B cell (primary cell): ENCODE results near the gene MBD6. TPM values are rescaled to one million over a fixed set of nuclear protein-coding genes. Genes with fewer than 3 reads are reported as not detected.

ENCODE experiments used
- ATAC-seq: fragments of 200-7000 bp; cut with Tn5 transposase; one replicate; pipeline ENCODE4 v1.10.0; 2021; ENCODE audit warnings: low read depth, mild to moderate bottlenecking, moderate number of reproducible peaks, moderate library complexity
- CTCF ChIA-PET: fragments of 350-600 bp; sonication (Branson Sonifier 250); formaldehyde crosslinking; loops from one replicate; lab custom pipeline; 2021; ENCODE audit warnings: antibody characterized with exemption, inconsistent platforms; lab: Charles Lee
- POLR2A ChIA-PET: fragments of 350-600 bp; sonication (Branson Sonifier 250); formaldehyde crosslinking; loops from one replicate; lab custom pipeline; 2021; ENCODE audit warnings: antibody characterized with exemption; lab: Charles Lee
- DNase-seq: peaks from one replicate; pipeline ENCODE4 v3.0.0; 2013
- H2AFZ ChIP-seq: 2 replicates; pipeline ENCODE4 v1.6.1; 2012; ENCODE audit warnings: mild to moderate bottlenecking, low read depth, low read length; ENCODE audit not compliant: insufficient read depth, poor library complexity, severe bottlenecking
- H3K27ac ChIP-seq, 2 donors: 1 replicate in 1 of 2; 2 replicates in 1 of 2; pipeline ENCODE4 v1.5.1; 2012 to 2013; ENCODE audit warnings: low read length in 2 of 2, mild to moderate bottlenecking in 2 of 2, moderate library complexity in 1 of 2
- H3K27me3 ChIP-seq, 4 experiments: fragments of 200-600 bp in 1 of 4; sonication (generic) in 1 of 4; replicated peaks in 1 of 4; 1 replicate in 2 of 4; 2 replicates in 2 of 4; pipeline versions ENCODE4 v1.6.1 to v1.7.0; 2013 to 2016; ENCODE audit warnings: low read length in 3 of 4, mild to moderate bottlenecking in 2 of 4, mixed read lengths in 1 of 4, moderate library complexity in 1 of 4; ENCODE audit not compliant: insufficient read depth in 4 of 4, control insufficient read depth in 3 of 4; ENCODE audit errors: control extremely low read depth in 1 of 4
- H3K36me3 ChIP-seq, 2 experiments: replicated peaks in 1 of 2; 1 replicate in 1 of 2; 2 replicates in 1 of 2; pipeline versions ENCODE4 v1.6.1 to v1.7.1; 2013; ENCODE audit warnings: low read length in 1 of 2; ENCODE audit not compliant: insufficient read depth in 2 of 2, control insufficient read depth in 1 of 2; ENCODE audit errors: control extremely low read depth in 1 of 2, extremely low read depth in 1 of 2
- H3K4me1 ChIP-seq, 2 donors: fragments of 200-600 bp in 1 of 2; sonication (generic) in 1 of 2; 1 replicate in 1 of 2; 2 replicates in 1 of 2; pipeline versions ENCODE4 v1.5.1 to v1.6.1; 2013 to 2017; ENCODE audit warnings: low read length in 2 of 2; ENCODE audit not compliant: control insufficient read depth in 2 of 2, insufficient read depth in 2 of 2
- H3K4me2 ChIP-seq: replicated peaks from 2 replicates; pipeline ENCODE3; 2012; ENCODE audit warnings: mild to moderate bottlenecking, low read depth, low read length; ENCODE audit not compliant: poor library complexity, severe bottlenecking
- H3K4me3 ChIP-seq, 5 experiments: fragments of 200-600 bp in 1 of 5; sonication (generic) in 1 of 5; 1 replicate in 3 of 5; 2 replicates in 2 of 5; pipeline versions ENCODE4 v1.5.1 to v1.7.0; 2011 to 2016; ENCODE audit warnings: low read length in 4 of 5, mild to moderate bottlenecking in 4 of 5, low read depth in 2 of 5, control low read depth in 1 of 5, moderate library complexity in 1 of 5; ENCODE audit not compliant: insufficient read depth in 1 of 5; ENCODE audit errors: control extremely low read depth in 1 of 5, extremely low read depth in 1 of 5
- H3K79me2 ChIP-seq: fragments of 200-600 bp; sonication (generic); one replicate; pipeline ENCODE4 v1.6.0; 2016; ENCODE audit warnings: low read length; ENCODE audit not compliant: control insufficient read depth, insufficient read depth
- H3K9ac ChIP-seq: fragments of 200-600 bp; sonication (generic); 2 replicates; pipeline ENCODE4 v1.6.1; 2017; ENCODE audit warnings: mild to moderate bottlenecking, low read length, moderate library complexity
- H3K9me3 ChIP-seq, 3 donors: one replicate each; pipeline versions ENCODE4 v1.6.1 to v1.7.1; 2013; ENCODE audit warnings: low read length in 2 of 3; ENCODE audit not compliant: control insufficient read depth in 2 of 3, insufficient read depth in 1 of 3; ENCODE audit errors: control extremely low read depth in 1 of 3
- H4K20me1 ChIP-seq: 2 replicates; pipeline ENCODE4 v1.6.0; 2012; ENCODE audit warnings: mild to moderate bottlenecking, low read length; ENCODE audit not compliant: insufficient read depth, control insufficient read depth, poor library complexity, severe bottlenecking
- H3K27ac Mint-ChIP-seq: one replicate; pipeline ENCODE4 v1.8.0; 2021; ENCODE audit warnings: mixed read lengths
- H3K27me3 Mint-ChIP-seq: one replicate; pipeline ENCODE4 v1.8.0; 2021; ENCODE audit warnings: mixed read lengths
- H3K4me1 Mint-ChIP-seq: one replicate; pipeline ENCODE4 v1.8.0; 2021; ENCODE audit warnings: mixed read lengths
- H3K4me3 Mint-ChIP-seq: one replicate; pipeline ENCODE4 v1.8.0; 2021; ENCODE audit warnings: mixed read lengths
- H3K9me3 Mint-ChIP-seq: one replicate; pipeline ENCODE4 v1.8.0; 2022; ENCODE audit warnings: mixed read lengths; ENCODE audit not compliant: insufficient read depth
- EZH2 ChIP-seq: IDR thresholded peaks from 2 replicates; pipeline ENCODE4 v1.6.1; 2012; ENCODE audit warnings: borderline replicate concordance, low read depth, mild to moderate bottlenecking, moderate library complexity, low read length; ENCODE audit not compliant: insufficient read depth, poor library complexity, severe bottlenecking
- WGBS: methylation state at CpG from one replicate; pipeline ENCODE4 v1.1.5; 2013; ENCODE audit warnings: missing lambda C conversion rate; ENCODE audit not compliant: insufficient coverage; 5-methylcytosine and 5-hydroxymethylcytosine counted together
- intact Hi-C: fragments of 100-400 bp; cut with micrococcal nuclease; formaldehyde crosslinking; loops from one replicate; pipeline ENCODE4 v1.10.0; 2022
- polyA plus RNA-seq: library from polyadenylated mRNA; depleted of rRNA; stranded (reverse); fragments of >200 nt; gene quantifications from 2 replicates; pipeline ENCODE4 v1.2.3, GENCODE V29; 2012
- total RNA-seq, 2 donors: library from RNA; stranded (reverse); fragments of 120-200 nt in 1 of 2; gene quantifications; 1 replicate in 1 of 2; 2 replicates in 1 of 2; pipeline versions ENCODE4 v1.2.3 to v1.2.4, GENCODE V29; 2013 to 2022
- TF ChIP-seq, protein P1 (sequence below): fragments of 200-600 bp; IDR thresholded peaks from one replicate; pipeline ENCODE4 v1.8.0; 2022; ENCODE audit warnings: antibody characterized with exemption, mild to moderate bottlenecking

The MBD6 gene
- total and polyA plus RNA-seq, 2 donors (not counting 1 experiment from before 2014, with no cell fraction given) = 39.4 to 121 TPM

DNA sequence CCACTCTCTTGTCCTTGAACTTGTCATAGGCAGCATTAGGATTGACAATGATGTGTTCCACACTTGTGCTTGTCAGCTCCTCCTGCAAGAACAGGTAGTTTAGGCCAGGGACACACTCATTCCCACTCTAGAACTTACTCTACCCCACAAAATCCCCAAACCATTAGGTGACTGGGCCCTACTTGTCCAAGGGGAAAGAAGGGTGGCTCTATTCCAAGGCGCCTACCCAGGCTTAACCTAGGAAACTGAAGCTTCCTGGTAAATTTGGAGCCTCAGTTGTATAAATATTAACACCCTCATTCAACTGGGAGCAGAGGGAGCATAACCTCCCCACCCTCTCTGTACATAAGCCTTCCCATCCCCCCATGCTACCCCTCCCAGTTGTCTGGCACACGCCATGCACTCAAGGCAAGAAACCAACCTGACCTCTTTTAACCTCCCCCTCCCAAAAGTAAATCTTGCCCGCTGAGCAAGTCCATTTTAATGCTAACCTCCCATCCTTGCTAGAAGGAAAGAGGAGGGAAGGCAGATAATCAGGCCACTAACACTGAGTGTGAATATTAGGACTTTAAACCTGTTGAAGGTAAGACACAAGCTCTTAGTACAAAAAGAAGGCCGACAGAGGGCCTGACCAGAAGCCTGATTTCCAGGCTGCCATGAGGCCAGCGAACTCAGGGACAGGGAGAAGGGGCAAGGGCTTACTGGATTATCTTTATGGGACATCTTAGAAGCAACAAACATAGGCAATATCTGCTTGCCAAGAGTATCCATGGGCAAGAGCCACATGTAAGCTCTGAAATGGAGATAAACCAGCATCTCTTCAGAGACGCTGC, 13.4 kb downstream of the MBD6 start:
- CTCF ChIA-PET = interaction anchor here (1.5 kb wide), 1 partner anchor 11 kb away, joined by 4 read pairs; no protein-coding TSS in a partner anchor
- no peak overlapping the region for H3K4me2 ChIP-seq

DNA sequence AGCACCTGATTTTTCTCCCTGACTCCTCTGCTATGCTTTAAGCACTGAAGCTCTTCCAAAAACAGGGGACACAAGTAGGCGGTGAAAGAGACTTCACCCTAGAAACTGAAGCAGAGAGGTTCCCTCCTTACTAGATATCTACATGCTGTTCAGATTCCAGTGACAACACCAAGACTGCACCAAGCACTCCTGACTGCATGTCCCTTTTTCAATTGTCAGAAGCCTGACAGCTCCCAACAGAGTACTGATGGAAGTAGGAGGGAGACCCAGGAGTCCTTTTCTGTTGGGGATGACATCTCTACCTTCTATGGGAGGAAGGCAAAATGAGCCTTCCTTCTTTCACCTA, 13.9 kb downstream of the MBD6 start:
- POLR2A ChIA-PET = no interaction called here

More for the DNA sequence above, 13.4 kb downstream of the MBD6 start:
- no peak for ATAC-seq
- TF ChIP-seq EZH2 = no peak
- TF ChIP-seq, protein P1, sequence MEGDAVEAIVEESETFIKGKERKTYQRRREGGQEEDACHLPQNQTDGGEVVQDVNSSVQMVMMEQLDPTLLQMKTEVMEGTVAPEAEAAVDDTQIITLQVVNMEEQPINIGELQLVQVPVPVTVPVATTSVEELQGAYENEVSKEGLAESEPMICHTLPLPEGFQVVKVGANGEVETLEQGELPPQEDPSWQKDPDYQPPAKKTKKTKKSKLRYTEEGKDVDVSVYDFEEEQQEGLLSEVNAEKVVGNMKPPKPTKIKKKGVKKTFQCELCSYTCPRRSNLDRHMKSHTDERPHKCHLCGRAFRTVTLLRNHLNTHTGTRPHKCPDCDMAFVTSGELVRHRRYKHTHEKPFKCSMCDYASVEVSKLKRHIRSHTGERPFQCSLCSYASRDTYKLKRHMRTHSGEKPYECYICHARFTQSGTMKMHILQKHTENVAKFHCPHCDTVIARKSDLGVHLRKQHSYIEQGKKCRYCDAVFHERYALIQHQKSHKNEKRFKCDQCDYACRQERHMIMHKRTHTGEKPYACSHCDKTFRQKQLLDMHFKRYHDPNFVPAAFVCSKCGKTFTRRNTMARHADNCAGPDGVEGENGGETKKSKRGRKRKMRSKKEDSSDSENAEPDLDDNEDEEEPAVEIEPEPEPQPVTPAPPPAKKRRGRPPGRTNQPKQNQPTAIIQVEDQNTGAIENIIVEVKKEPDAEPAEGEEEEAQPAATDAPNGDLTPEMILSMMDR = no peak
- DNase-seq = no peak
- POLR2A ChIA-PET = interaction anchor here (0.7 kb wide), 1 partner anchor 1669 kb away, joined by 4 read pairs; no protein-coding TSS in a partner anchor
- Histone ChIP-seq H3K4me1 (no peaks in the 10 kb centered on the region), H3K9ac (no peak overlapping the region), H3K79me2 (no peaks in the 10 kb centered on the region), H3K27ac (no peak overlapping the region), H2AFZ (no peak overlapping the region), H3K4me3 (no peak overlapping the region), H3K36me3 (peaks cover 10 to 76% of the 10 kb centered on the region in 2 experiments), H4K20me1 (no peaks in the 10 kb centered on the region), H3K27me3 (no peaks in the 10 kb centered on the region), H3K9me3 (no peaks in the 10 kb centered on the region)
- H3K4me1 Mint-ChIP-seq = no peaks in the 10 kb centered on the region
- H3K27ac Mint-ChIP-seq = no peak overlapping the region
- no peaks in the 10 kb centered on the region for H3K9me3 Mint-ChIP-seq
- 43% methylated on average over 1 of the region's 6 CpGs for WGBS
- no peaks in the 10 kb centered on the region for H3K27me3 Mint-ChIP-seq
- H3K4me3 Mint-ChIP-seq = no peak overlapping the region
- intact Hi-C loops = no loop called here

More for the DNA sequence above, 13.9 kb downstream of the MBD6 start:
- Histone ChIP-seq H3K4me1 (no peaks in the 10 kb centered on the region), H2AFZ (no peak overlapping the region), H3K36me3 (peaks cover 9 to 76% of the 10 kb centered on the region in 2 experiments), H3K9me3 (no peaks in the 10 kb centered on the region), H3K9ac (no peak overlapping the region), H3K4me2 (no peak overlapping the region), H3K27me3 (no peaks in the 10 kb centered on the region), H3K4me3 (no peak overlapping the region), H4K20me1 (no peaks in the 10 kb centered on the region), H3K27ac (no peak overlapping the region), H3K79me2 (no peaks in the 10 kb centered on the region)
- 100% methylated on average over 1 of the region's 1 CpG for WGBS
- CTCF ChIA-PET = interaction anchor here (1.5 kb wide), 1 partner anchor 12 kb away, joined by 4 read pairs; no protein-coding TSS in a partner anchor
- no peak for DNase-seq
- H3K27ac Mint-ChIP-seq = no peak overlapping the region
- H3K4me3 Mint-ChIP-seq = no peak overlapping the region
- TF ChIP-seq EZH2 = no peak
- TF ChIP-seq, protein P1 = no peak
- ATAC-seq = no peak
- no peaks in the 10 kb centered on the region for H3K4me1 Mint-ChIP-seq
- no peaks in the 10 kb centered on the region for H3K27me3 Mint-ChIP-seq
- H3K9me3 Mint-ChIP-seq = no peaks in the 10 kb centered on the region
- intact Hi-C loops = no loop called here
